OCI-LY7 (cell line): ENCODE results near the gene GZF1.

Experiments used
- CTCF ChIP-seq: fragments of 200-600 bp; sonication (generic); conservative IDR thresholded peaks from 2 replicates; pipeline ENCODE4 v1.5.1; 2014; ENCODE audit warnings: mild to moderate bottlenecking, antibody characterized with exemption, low read length, moderate library complexity, mixed read lengths
- EZH2phosphoT487 ChIP-seq: fragments of 200-600 bp; sonication (generic); IDR thresholded peaks from 2 replicates; pipeline ENCODE4 v1.6.1; 2018; ENCODE audit warnings: low read depth, borderline replicate concordance, mild to moderate bottlenecking, mixed run types, antibody characterized with exemption, low read length, moderate library complexity, mixed read lengths

- TF ChIP-seq CTCF, result no peak
- TF ChIP-seq EZH2phosphoT487, result no peak
Measured at GRCh38 chr20:23409800-23410199, 47.8 kb downstream of the GZF1 start.
